DLD1 (cell line): ENCODE measurements around the gene DNAJC17.

Experiments used
- in situ Hi-C: cut with HindIII; loops from 2 replicates; pipeline ENCODE4 v1.10.0; 2017; ENCODE audit warnings: low sequenced_read_pairs

Gene DNAJC17

GRCh38 chr15:40830884-40831283 is 23.6 kb upstream of the DNAJC17 start:
- in situ Hi-C loops: no loop called here

GRCh38 chr15:40829115-40829514 is 21.8 kb upstream of the DNAJC17 start:
- in situ Hi-C loops: no loop called here

- in situ Hi-C loops: no loop called here
Observed at GRCh38 chr15:40828447-40829036, 21.3 kb upstream of the DNAJC17 start, which contains the start of gene PPP1R14D. Gene PPP1R14D, minus strand, starts transcription at chr15:40828708. Its CDS starts 67 bp downstream, at chr15:40828641.

GRCh38 chr15:40826423-40827075 is 19.3 kb upstream of the DNAJC17 start:
- in situ Hi-C loops: no loop called here

- in situ Hi-C loops: no loop called here
Observed at GRCh38 chr15:40825661-40826422, 18.6 kb upstream of the DNAJC17 start.

- in situ Hi-C loops: no loop called here
Observed at GRCh38 chr15:40823572-40824343, 16.5 kb upstream of the DNAJC17 start.

GRCh38 chr15:40821195-40821594 is 13.9 kb upstream of the DNAJC17 start:
- in situ Hi-C loops: no loop called here

- in situ Hi-C loops: no loop called here
Observed at GRCh38 chr15:40819048-40819447, 11.8 kb upstream of the DNAJC17 start.

GRCh38 chr15:40815042-40815698 is 7.9 kb upstream of the DNAJC17 start:
- in situ Hi-C loops: no loop called here

- in situ Hi-C loops: no loop called here
Observed at GRCh38 chr15:40812721-40813425, 5.6 kb upstream of the DNAJC17 start.

GRCh38 chr15:40808861-40809450 is 1.7 kb upstream of the DNAJC17 start:
- in situ Hi-C loops: no loop called here

- in situ Hi-C loops: no loop called here
Observed at GRCh38 chr15:40807888-40808461, 702 bp upstream of the DNAJC17 start.

- in situ Hi-C loops: no loop called here
Observed at GRCh38 chr15:40806672-40807027, 623 bp downstream of the DNAJC17 start.

- in situ Hi-C loops: no loop called here
Observed at GRCh38 chr15:40803688-40804087, 3.6 kb downstream of the DNAJC17 start.

GRCh38 chr15:40803076-40803475 is 4.2 kb downstream of the DNAJC17 start:
- in situ Hi-C loops: no loop called here

GRCh38 chr15:40799523-40799922 is 7.8 kb downstream of the DNAJC17 start:
- in situ Hi-C loops: loop anchor here (10.0 kb wide), 1 partner anchor 85 kb away; no protein-coding TSS in a partner anchor

- in situ Hi-C loops: loop anchor here (10.0 kb wide), 1 partner anchor 88 kb away; no protein-coding TSS in a partner anchor
Observed at GRCh38 chr15:40796512-40796911, 10.8 kb downstream of the DNAJC17 start.

GRCh38 chr15:40796041-40796440 is 11.2 kb downstream of the DNAJC17 start:
- in situ Hi-C loops: loop anchor here (10.0 kb wide), 1 partner anchor 89 kb away; no protein-coding TSS in a partner anchor
